HEK293 (cell line): ENCODE results near the gene HOXB1.

Experiments
- CTCF ChIA-PET: fragments of 350-600 bp; formaldehyde crosslinking; extraction: SDS; loops from one replicate; lab custom pipeline; 2021; ENCODE audit warnings: antibody characterized with exemption; lab: Yijun Ruan, JAX
- POLR2A ChIA-PET: fragments of 300-600 bp; formaldehyde crosslinking; extraction: SDS; loops from one replicate; lab custom pipeline; 2020; ENCODE audit warnings: antibody characterized with exemption, inconsistent platforms; lab: Yijun Ruan, JAX
- H3K27ac ChIP-seq: fragments of 200-500 bp; sonication (Bioruptor generic); 2 replicates; pipeline ENCODE4 v1.5.1; 2014; ENCODE audit warnings: low read depth, low read length, control low read depth, inconsistent platforms; ENCODE audit errors: extremely low read depth
- H3K36me3 ChIP-seq, 2 experiments: fragments of 200-500 bp in 1 of 2; sonication (Bioruptor generic) in 1 of 2; 1 replicate in 1 of 2; 2 replicates in 1 of 2; pipeline ENCODE4 v1.5.1; 2014 to 2017; ENCODE audit warnings: inconsistent platforms in 2 of 2, low read length in 2 of 2; ENCODE audit not compliant: control insufficient read depth in 2 of 2, insufficient read depth in 1 of 2
- H3K4me1 ChIP-seq: fragments of 200-500 bp; sonication (Bioruptor generic); 2 replicates; pipeline ENCODE4 v1.5.1; 2014; ENCODE audit warnings: mild to moderate bottlenecking, low read length, inconsistent platforms; ENCODE audit not compliant: control insufficient read depth, insufficient read depth
- H3K4me3 ChIP-seq: 2 replicates; pipeline ENCODE4 v1.5.1; 2011; ENCODE audit warnings: low read depth, mild to moderate bottlenecking, control low read depth, low read length, moderate library complexity
- H3K9me3 ChIP-seq: fragments of 200-500 bp; sonication (Bioruptor generic); 2 replicates; pipeline ENCODE4 v1.5.1; 2014; ENCODE audit warnings: low read depth, low read length, inconsistent platforms; ENCODE audit not compliant: control insufficient read depth, insufficient read depth
- FEZF1 ChIP-seq: fragments of 450-650 bp; formaldehyde crosslinking; IDR thresholded peaks from 2 replicates; pipeline ENCODE4 v1.5.1; 2016; ENCODE audit warnings: missing biosample characterization, missing genetic modification characterization
- RBAK ChIP-seq: fragments of 450-650 bp; formaldehyde crosslinking; IDR thresholded peaks from 2 replicates; pipeline ENCODE4 v1.5.1; 2016; ENCODE audit warnings: missing biosample characterization, missing genetic modification characterization
- SCRT2 ChIP-seq: fragments of 450-650 bp; formaldehyde crosslinking; IDR thresholded peaks from 2 replicates; pipeline ENCODE4 v1.5.1; 2016; ENCODE audit warnings: missing biosample characterization, missing genetic modification characterization
- SP7 ChIP-seq: fragments of 450-650 bp; formaldehyde crosslinking; IDR thresholded peaks from 2 replicates; pipeline ENCODE4 v1.5.1; 2016; ENCODE audit warnings: missing biosample characterization, missing genetic modification characterization
- ZBTB20 ChIP-seq: fragments of 450-650 bp; formaldehyde crosslinking; IDR thresholded peaks from 2 replicates; pipeline ENCODE4 v1.5.1; 2016; ENCODE audit warnings: missing biosample characterization, missing genetic modification characterization
- ZNF114 ChIP-seq: fragments of 450-650 bp; formaldehyde crosslinking; IDR thresholded peaks from 2 replicates; pipeline ENCODE4 v1.5.0; 2017; ENCODE audit warnings: missing biosample characterization, missing genetic modification characterization
- ZNF140 ChIP-seq: fragments of 450-650 bp; formaldehyde crosslinking; IDR thresholded peaks from 2 replicates; pipeline ENCODE4 v1.5.1; 2016; ENCODE audit warnings: missing biosample characterization, missing genetic modification characterization
- ZNF169 ChIP-seq: fragments of 450-650 bp; formaldehyde crosslinking; IDR thresholded peaks from 2 replicates; pipeline ENCODE4 v1.5.1; 2016; ENCODE audit warnings: missing biosample characterization, missing genetic modification characterization
- ZNF2 ChIP-seq: fragments of 450-650 bp; formaldehyde crosslinking; IDR thresholded peaks from 2 replicates; pipeline ENCODE4 v1.5.1; 2016; ENCODE audit warnings: missing biosample characterization, missing genetic modification characterization
- ZNF24 ChIP-seq: fragments of 450-650 bp; formaldehyde crosslinking; IDR thresholded peaks from 2 replicates; pipeline ENCODE4 v1.5.1; 2016; ENCODE audit warnings: missing biosample characterization, missing genetic modification characterization
- ZNF292 ChIP-seq: fragments of 450-650 bp; formaldehyde crosslinking; IDR thresholded peaks from 2 replicates; pipeline ENCODE4 v1.5.1; 2016; ENCODE audit warnings: low read depth, missing biosample characterization, missing genetic modification characterization, borderline replicate concordance
- ZNF433 ChIP-seq: fragments of 450-650 bp; formaldehyde crosslinking; IDR thresholded peaks from 2 replicates; pipeline ENCODE4 v1.5.1; 2016; ENCODE audit warnings: missing biosample characterization, missing genetic modification characterization, low read depth
- ZNF600 ChIP-seq: fragments of 450-650 bp; formaldehyde crosslinking; IDR thresholded peaks from 2 replicates; pipeline ENCODE4 v1.5.1; 2016; ENCODE audit warnings: missing biosample characterization, missing genetic modification characterization
- ZNF623 ChIP-seq: fragments of 450-650 bp; formaldehyde crosslinking; IDR thresholded peaks from 2 replicates; pipeline ENCODE4 v1.5.1; 2016; ENCODE audit warnings: missing biosample characterization, missing genetic modification characterization
- ZNF654 ChIP-seq: fragments of 450-650 bp; formaldehyde crosslinking; IDR thresholded peaks from 2 replicates; pipeline ENCODE4 v1.5.1; 2016; ENCODE audit warnings: low read depth, missing biosample characterization, missing genetic modification characterization
- ZNF830 ChIP-seq: fragments of 450-650 bp; IDR thresholded peaks from 2 replicates; pipeline ENCODE4 v1.5.0; 2018; ENCODE audit warnings: missing biosample characterization, missing genetic modification characterization, low read depth, mild to moderate bottlenecking, moderate library complexity
- ZXDB ChIP-seq: fragments of 450-650 bp; formaldehyde crosslinking; IDR thresholded peaks from 2 replicates; pipeline ENCODE4 v1.5.1; 2016; ENCODE audit warnings: missing biosample characterization, missing genetic modification characterization
- TF ChIP-seq, protein P1 (sequence below): fragments of 450-650 bp; formaldehyde crosslinking; IDR thresholded peaks from 2 replicates; pipeline ENCODE4 v1.5.1; 2016; ENCODE audit warnings: missing biosample characterization, missing genetic modification characterization
- TF ChIP-seq, protein P2 (sequence below): IDR thresholded peaks from 2 replicates; pipeline ENCODE4 v1.6.1; 2011; ENCODE audit warnings: mild to moderate bottlenecking, low read depth, low read length, borderline replicate concordance
- TF ChIP-seq, protein P3 (sequence below): fragments of 450-650 bp; formaldehyde crosslinking; IDR thresholded peaks from 2 replicates; pipeline ENCODE4 v1.5.1; 2016; ENCODE audit warnings: missing biosample characterization, missing genetic modification characterization

HOXB1 gene

DNA sequence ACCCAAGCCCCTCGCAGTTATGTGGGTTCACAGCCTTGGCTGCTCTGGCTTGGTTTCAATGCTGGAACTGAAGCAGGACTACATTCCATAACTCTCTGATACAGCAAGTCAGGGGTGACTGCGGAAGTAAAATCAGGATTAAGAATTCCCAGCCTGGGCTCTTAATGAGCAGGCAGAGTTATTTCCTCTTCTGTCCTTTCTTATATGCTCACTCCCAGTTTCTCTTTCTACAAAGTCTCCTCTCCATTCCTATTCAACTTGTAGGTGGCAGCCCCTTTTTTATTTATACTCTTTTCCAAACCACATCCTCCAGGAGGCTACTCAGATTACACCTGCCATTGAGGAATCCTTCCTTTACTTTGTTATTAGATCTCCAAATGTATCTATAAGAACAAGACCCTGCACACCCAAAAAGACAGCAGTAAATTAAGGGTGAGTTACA, 40.3 kb downstream of the HOXB1 start:
- CTCF ChIA-PET = interaction anchor here (0.7 to 3.3 kb wide), 4 partner anchors 18 to 229 kb away, joined by 3 to 13 read pairs (median 4); no protein-coding TSS in a partner anchor

DNA sequence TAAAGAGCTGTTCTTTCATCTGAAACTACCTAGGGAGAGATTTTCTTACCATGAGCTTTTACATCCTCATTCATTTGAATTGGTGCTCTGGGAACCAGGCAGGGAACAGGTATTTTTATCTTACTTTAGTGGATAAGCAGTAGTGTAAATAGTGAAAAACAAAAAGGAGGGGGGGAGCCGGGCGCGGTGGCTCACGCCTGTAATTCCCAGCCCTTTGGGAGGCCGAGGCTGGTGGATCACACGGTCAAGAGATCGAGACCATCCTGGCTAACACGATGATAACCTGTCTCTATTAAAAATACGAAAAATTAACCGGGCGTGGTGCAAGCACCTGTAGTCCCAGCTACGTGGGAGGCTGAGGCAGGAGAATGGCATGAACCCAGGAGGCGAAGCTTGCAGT, 41.0 kb downstream of the HOXB1 start:
- CTCF ChIA-PET = interaction anchor here (0.6 kb wide), 1 partner anchor 37 kb away, joined by 3 read pairs; no protein-coding TSS in a partner anchor
- Histone ChIP-seq H3K4me1 (peaks cover 27% of the 10 kb centered on the region), H3K4me3 (no peak overlapping the region), H3K9me3 (no peaks in the 10 kb centered on the region), H3K36me3 (no peaks in the 10 kb centered on the region), H3K27ac (no peak overlapping the region)
- TF ChIP-seq, protein P1, sequence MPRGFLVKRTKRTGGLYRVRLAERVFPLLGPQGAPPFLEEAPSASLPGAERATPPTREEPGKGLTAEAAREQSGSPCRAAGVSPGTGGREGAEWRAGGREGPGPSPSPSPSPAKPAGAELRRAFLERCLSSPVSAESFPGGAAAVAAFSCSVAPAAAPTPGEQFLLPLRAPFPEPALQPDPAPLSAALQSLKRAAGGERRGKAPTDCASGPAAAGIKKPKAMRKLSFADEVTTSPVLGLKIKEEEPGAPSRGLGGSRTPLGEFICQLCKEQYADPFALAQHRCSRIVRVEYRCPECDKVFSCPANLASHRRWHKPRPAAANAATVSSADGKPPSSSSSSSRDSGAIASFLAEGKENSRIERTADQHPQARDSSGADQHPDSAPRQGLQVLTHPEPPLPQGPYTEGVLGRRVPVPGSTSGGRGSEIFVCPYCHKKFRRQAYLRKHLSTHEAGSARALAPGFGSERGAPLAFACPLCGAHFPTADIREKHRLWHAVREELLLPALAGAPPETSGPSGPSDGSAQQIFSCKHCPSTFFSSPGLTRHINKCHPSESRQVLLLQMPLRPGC = no peak
- TF ChIP-seq ZNF292 (no peak), ZNF830 (tag by site-specific recombination) (no peak), ZNF24 (no peak), RBAK (tag by site-specific recombination) (no peak), SCRT2 (tag by site-specific recombination) (no peak), SP7 (tag by site-specific recombination) (no peak)
- TF ChIP-seq, protein P2, sequence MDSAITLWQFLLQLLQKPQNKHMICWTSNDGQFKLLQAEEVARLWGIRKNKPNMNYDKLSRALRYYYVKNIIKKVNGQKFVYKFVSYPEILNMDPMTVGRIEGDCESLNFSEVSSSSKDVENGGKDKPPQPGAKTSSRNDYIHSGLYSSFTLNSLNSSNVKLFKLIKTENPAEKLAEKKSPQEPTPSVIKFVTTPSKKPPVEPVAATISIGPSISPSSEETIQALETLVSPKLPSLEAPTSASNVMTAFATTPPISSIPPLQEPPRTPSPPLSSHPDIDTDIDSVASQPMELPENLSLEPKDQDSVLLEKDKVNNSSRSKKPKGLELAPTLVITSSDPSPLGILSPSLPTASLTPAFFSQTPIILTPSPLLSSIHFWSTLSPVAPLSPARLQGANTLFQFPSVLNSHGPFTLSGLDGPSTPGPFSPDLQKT = no peak
- TF ChIP-seq, protein P3, sequence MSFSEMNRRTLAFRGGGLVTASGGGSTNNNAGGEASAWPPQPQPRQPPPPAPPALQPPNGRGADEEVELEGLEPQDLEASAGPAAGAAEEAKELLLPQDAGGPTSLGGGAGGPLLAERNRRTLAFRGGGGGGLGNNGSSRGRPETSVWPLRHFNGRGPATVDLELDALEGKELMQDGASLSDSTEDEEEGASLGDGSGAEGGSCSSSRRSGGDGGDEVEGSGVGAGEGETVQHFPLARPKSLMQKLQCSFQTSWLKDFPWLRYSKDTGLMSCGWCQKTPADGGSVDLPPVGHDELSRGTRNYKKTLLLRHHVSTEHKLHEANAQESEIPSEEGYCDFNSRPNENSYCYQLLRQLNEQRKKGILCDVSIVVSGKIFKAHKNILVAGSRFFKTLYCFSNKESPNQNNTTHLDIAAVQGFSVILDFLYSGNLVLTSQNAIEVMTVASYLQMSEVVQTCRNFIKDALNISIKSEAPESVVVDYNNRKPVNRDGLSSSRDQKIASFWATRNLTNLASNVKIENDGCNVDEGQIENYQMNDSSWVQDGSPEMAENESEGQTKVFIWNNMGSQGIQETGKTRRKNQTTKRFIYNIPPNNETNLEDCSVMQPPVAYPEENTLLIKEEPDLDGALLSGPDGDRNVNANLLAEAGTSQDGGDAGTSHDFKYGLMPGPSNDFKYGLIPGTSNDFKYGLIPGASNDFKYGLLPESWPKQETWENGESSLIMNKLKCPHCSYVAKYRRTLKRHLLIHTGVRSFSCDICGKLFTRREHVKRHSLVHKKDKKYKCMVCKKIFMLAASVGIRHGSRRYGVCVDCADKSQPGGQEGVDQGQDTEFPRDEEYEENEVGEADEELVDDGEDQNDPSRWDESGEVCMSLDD (tag by site-specific recombination) = no peak
- POLR2A ChIA-PET = no interaction called here

More for the DNA sequence above, 40.3 kb downstream of the HOXB1 start:
- Histone ChIP-seq H3K9me3 (no peaks in the 10 kb centered on the region), H3K27ac (peak overlapping the region; percentile 48), H3K4me3 (no peak overlapping the region), H3K4me1 (peaks cover 27% of the 10 kb centered on the region), H3K36me3 (no peaks in the 10 kb centered on the region)
- peak; percentile 95 for TF ChIP-seq SP7 (tag by site-specific recombination)
- TF ChIP-seq ZNF623 (tag by site-specific recombination) = no peak
- TF ChIP-seq ZNF169 (tag by site-specific recombination) = no peak
- TF ChIP-seq ZNF2 (tag by site-specific recombination) = no peak
- TF ChIP-seq FEZF1 = peak; percentile 63; the same call in 1 of the 2 replicates
- 0 out of 2 replicates have a peak, but pooled peaks have one; percentile 29 for TF ChIP-seq ZXDB
- TF ChIP-seq ZNF600 (tag by site-specific recombination) = peak; percentile 84
- no peak for TF ChIP-seq ZNF433 (tag by site-specific recombination)
- no peak for TF ChIP-seq ZNF114 (tag by site-specific recombination)
- TF ChIP-seq ZNF654 (tag by site-specific recombination) = no peak
- TF ChIP-seq ZNF140 (tag by site-specific recombination) = no peak
- 0 out of 2 replicates have a peak, but pooled peaks have one; percentile 21 for TF ChIP-seq ZBTB20 (tag by site-specific recombination)
- POLR2A ChIA-PET = no interaction called here
